Heart left ventricle (tissue), 13 donors: ENCODE data around the gene WDR18.

Experiments used
- POLR2A ChIP-seq, 2 donors: fragments of 450-650 bp; IDR thresholded peaks; one replicate each; pipeline ENCODE4 v1.6.1; 2017; ENCODE audit warnings: antibody characterized with exemption in 2 of 2, mild to moderate bottlenecking in 2 of 2, moderate library complexity in 2 of 2
- TF ChIP-seq, protein P1 (sequence below), 12 donors: fragments of 200-600 bp; sonication (generic) in 4 of 12; IDR thresholded peaks; one replicate each; pipeline versions ENCODE4 v1.5.0 to v1.8.0; 2018 to 2022; ENCODE audit warnings: antibody characterized with exemption in 12 of 12, mild to moderate bottlenecking in 5 of 12
- donor health status: ischemic (EF 13 %, LVEDD 7.1; RV severe dilation, severe dysfunction).
- donor health status: DM: no; HTN: yes; CAD: no.
- donor health status: DM: no; HTN: no; CAD: no.
- donor health status: ischemic (EF 25% LVEDD 6.9; RV normal size, moderate dysfunction).
- donor health status: ischemic (EF 25% LVEDD 5.7; RV mildly dilated, moderate dysfunction).
- donor health status: ischemic (EF 35%, LVEDD 5.7; RV mildly dilated, moderate dysfunction).
- donor health status: nonischemic (EF 11% LVEDD 7.7; RV severe dilation, severe dysfunction).
- donor health status: DM: yes; HTN: yes; CAD: no.
- donor health status: PGD.
- donor health status: ischemic (EF 29% LVEDD 5.4; RV normal size, mild dysfunction).
- donor health status: nonischemic (EF 23%, LVEDD 6.1; RV moderate dilation, normal function).

DNA sequence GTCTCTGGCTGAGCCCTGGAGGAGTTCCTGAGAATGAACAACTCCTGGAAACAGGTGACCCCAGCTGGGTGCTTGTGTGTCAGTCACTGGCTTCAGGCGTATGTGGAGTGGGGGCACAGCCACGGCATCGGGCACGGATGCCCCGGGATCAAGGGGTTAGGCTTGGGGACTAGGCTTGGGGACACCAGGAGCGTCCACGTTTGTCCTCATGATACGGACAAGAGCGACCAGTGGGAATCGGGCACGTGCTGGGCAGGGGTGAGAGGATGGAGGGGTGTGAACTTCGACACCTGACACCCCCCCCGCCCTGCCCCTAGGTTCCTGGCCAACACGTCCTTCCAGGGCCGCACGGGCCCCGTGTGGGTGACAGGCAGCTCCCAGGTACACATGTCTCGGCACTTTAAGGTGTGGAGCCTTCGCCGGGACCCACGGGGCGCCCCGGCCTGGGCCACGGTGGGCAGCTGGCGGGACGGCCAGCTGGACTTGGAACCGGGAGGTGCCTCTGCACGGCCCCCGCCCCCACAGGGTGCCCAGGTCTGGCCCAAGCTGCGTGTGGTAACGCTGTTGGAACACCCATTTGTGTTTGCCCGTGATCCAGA is 20.2 kb downstream of the WDR18 start:
- TF ChIP-seq, protein P1, sequence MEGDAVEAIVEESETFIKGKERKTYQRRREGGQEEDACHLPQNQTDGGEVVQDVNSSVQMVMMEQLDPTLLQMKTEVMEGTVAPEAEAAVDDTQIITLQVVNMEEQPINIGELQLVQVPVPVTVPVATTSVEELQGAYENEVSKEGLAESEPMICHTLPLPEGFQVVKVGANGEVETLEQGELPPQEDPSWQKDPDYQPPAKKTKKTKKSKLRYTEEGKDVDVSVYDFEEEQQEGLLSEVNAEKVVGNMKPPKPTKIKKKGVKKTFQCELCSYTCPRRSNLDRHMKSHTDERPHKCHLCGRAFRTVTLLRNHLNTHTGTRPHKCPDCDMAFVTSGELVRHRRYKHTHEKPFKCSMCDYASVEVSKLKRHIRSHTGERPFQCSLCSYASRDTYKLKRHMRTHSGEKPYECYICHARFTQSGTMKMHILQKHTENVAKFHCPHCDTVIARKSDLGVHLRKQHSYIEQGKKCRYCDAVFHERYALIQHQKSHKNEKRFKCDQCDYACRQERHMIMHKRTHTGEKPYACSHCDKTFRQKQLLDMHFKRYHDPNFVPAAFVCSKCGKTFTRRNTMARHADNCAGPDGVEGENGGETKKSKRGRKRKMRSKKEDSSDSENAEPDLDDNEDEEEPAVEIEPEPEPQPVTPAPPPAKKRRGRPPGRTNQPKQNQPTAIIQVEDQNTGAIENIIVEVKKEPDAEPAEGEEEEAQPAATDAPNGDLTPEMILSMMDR (IDR thresholded peaks at IDR 0.05) = no peak
- TF ChIP-seq POLR2A (IDR thresholded peaks at IDR 0.05) = no peak
